NCI-H69 (cell line): Measurements from ENCODE around the gene ZNF79.
"Not testable (repeated sequence)": the region's sequence is repeated elsewhere in the genome, so short reads cannot be mapped to it uniquely, and the experiment has no call there.

Source experiments
- DNase-seq: peaks from one replicate; lab custom pipeline; 2025; lab: John Stamatoyannopoulos, UW

The ZNF79 gene

GRCh38 chr9:127457191-127457878 is 33.2 kb downstream of the ZNF79 start:
- peak; percentile 65 for DNase-seq

- no peak for DNase-seq
Observed at GRCh38 chr9:127458921-127459320, 34.7 kb downstream of the ZNF79 start.

- DNase-seq = no peak
Observed at GRCh38 chr9:127463382-127463781, 39.2 kb downstream of the ZNF79 start.

GRCh38 chr9:127463911-127464310 is 39.7 kb downstream of the ZNF79 start:
- no peak for DNase-seq

- DNase-seq = not testable (repeated sequence)
Observed at GRCh38 chr9:127466407-127466917, 42.3 kb downstream of the ZNF79 start.

GRCh38 chr9:127467621-127468020 is 43.4 kb downstream of the ZNF79 start:
- no peak for DNase-seq

- DNase-seq = no peak
Observed at GRCh38 chr9:127470662-127471061, 46.5 kb downstream of the ZNF79 start.

GRCh38 chr9:127473501-127473900 is 49.3 kb downstream of the ZNF79 start:
- DNase-seq = no peak

GRCh38 chr9:127473932-127474331 is 49.8 kb downstream of the ZNF79 start:
- no peak for DNase-seq

- no peak for DNase-seq
Observed at GRCh38 chr9:127474592-127474991, 50.4 kb downstream of the ZNF79 start.

GRCh38 chr9:127479507-127480081 is 55.4 kb downstream of the ZNF79 start:
- no peak for DNase-seq

- DNase-seq = no peak
Observed at GRCh38 chr9:127482662-127483061, 58.5 kb downstream of the ZNF79 start.

GRCh38 chr9:127485995-127486394 is 61.8 kb downstream of the ZNF79 start:
- DNase-seq = no peak

- DNase-seq = no peak
Observed at GRCh38 chr9:127488946-127489345, 64.8 kb downstream of the ZNF79 start.

- DNase-seq = peak; percentile 12
Observed at GRCh38 chr9:127489471-127490115, 65.4 kb downstream of the ZNF79 start.

- no peak for DNase-seq
Observed at GRCh38 chr9:127490535-127491230, 66.5 kb downstream of the ZNF79 start.

GRCh38 chr9:127491516-127491915 is 67.3 kb downstream of the ZNF79 start:
- DNase-seq = no peak

GRCh38 chr9:127492616-127493015 is 68.4 kb downstream of the ZNF79 start:
- no peak for DNase-seq

- peak; percentile 32 for DNase-seq
Observed at GRCh38 chr9:127493592-127494303, 69.6 kb downstream of the ZNF79 start.

GRCh38 chr9:127494304-127494702 is 70.1 kb downstream of the ZNF79 start:
- no peak for DNase-seq
